ENCODE measurements around the gene ZNF541. TPM values are rescaled to one million over a fixed set of nuclear protein-coding genes. Genes with fewer than 3 reads are reported as not detected.

Gene ZNF541
- total RNA-seq, 1 experiment from 2014 or later: not detected

GRCh38 chr19:47547199-47547598 lies 25.7 kb downstream of the ZNF541 start:
- H3K4me2 ChIP-seq: no peak overlapping the region

GRCh38 chr19:47545061-47545948 lies 27.6 kb downstream of the ZNF541 start:
- Histone ChIP-seq H3K9me3 (ENCODE audit: insufficient read depth, low read depth) (no peaks in the 10 kb centered on the region), H3K9me2 (ENCODE audit: insufficient read depth) (no peaks in the 10 kb centered on the region), H3K4me1 (replicated peaks; ENCODE audit: insufficient read depth) (no peaks in the 10 kb centered on the region), H4K20me1 (ENCODE audit: insufficient read depth) (no peaks in the 10 kb centered on the region), H2AFZ (no peak overlapping the region), H3K79me2 (ENCODE audit: low read depth) (no peaks in the 10 kb centered on the region), H3K36me3 (ENCODE audit: low read depth) (no peaks in the 10 kb centered on the region), H3K4me2 (no peak overlapping the region), H3F3A (ENCODE audit: insufficient read depth, low read depth) (peaks cover 12% of the 10 kb centered on the region; the same call in 1 of the 2 replicates), H3K27me3 (ENCODE audit: insufficient read depth, low read depth) (peaks cover 9% of the 10 kb centered on the region; the same call in 1 of the 2 replicates), H3K27ac (no peak overlapping the region), H3K4me3 (no peak overlapping the region)
- TF ChIP-seq EZH2 (IDR thresholded peaks at IDR 0.05; ENCODE audit: low read depth) (no peak), CTCF (conservative IDR thresholded peaks at IDR 0.05) (no peak)
- POLR2A ChIA-PET (ENCODE audit: unreplicated experiment): no interaction called here
- intact Hi-C loops (cut with micrococcal nuclease; ENCODE audit: unreplicated experiment): no loop called here
- BruUV-seq (replicated peaks): no TSS peak
- no peak for DNase-seq
- CTCF ChIA-PET: no interaction called here

More at GRCh38 chr19:47547199-47547598, 25.7 kb downstream of the ZNF541 start:
- no peaks in the 10 kb centered on the region for H4K20me1 ChIP-seq (ENCODE audit: insufficient read depth)
- no peaks in the 10 kb centered on the region for H3K9me3 ChIP-seq (ENCODE audit: insufficient read depth, low read depth)
- no peak overlapping the region for H3K27ac ChIP-seq
- BruUV-seq (replicated peaks): no TSS peak
- intact Hi-C loops (cut with micrococcal nuclease; ENCODE audit: unreplicated experiment): no loop called here
- peaks cover 11% of the 10 kb centered on the region; the same call in 1 of the 2 replicates for H3F3A ChIP-seq (ENCODE audit: insufficient read depth, low read depth)
- TF ChIP-seq CTCF (conservative IDR thresholded peaks at IDR 0.05): no peak
- H3K79me2 ChIP-seq (ENCODE audit: low read depth): no peaks in the 10 kb centered on the region
- H3K36me3 ChIP-seq (ENCODE audit: low read depth): no peaks in the 10 kb centered on the region
- DNase-seq: no peak
- H2AFZ ChIP-seq: no peak overlapping the region
- no peaks in the 10 kb centered on the region for H3K4me1 ChIP-seq (replicated peaks; ENCODE audit: insufficient read depth)
- ChIA-PET CTCF (no interaction called here), POLR2A (ENCODE audit: unreplicated experiment) (interaction anchor here (0.7 kb wide), 1 partner anchor 149 kb away, joined by 3 read pairs; no protein-coding TSS in a partner anchor)
- no peaks in the 10 kb centered on the region for H3K9me2 ChIP-seq (ENCODE audit: insufficient read depth)
- H3K4me3 ChIP-seq: no peak overlapping the region
- peaks cover 9% of the 10 kb centered on the region; the same call in 1 of the 2 replicates for H3K27me3 ChIP-seq (ENCODE audit: insufficient read depth, low read depth)

GRCh38 chr19:47544476-47544875 lies 28.5 kb downstream of the ZNF541 start:
- intact Hi-C loops (cut with micrococcal nuclease; ENCODE audit: unreplicated experiment): no loop called here
- CTCF ChIA-PET: no interaction called here
- Histone ChIP-seq H3K9me2 (ENCODE audit: insufficient read depth) (no peaks in the 10 kb centered on the region), H3K4me2 (no peak overlapping the region), H3K27ac (no peak overlapping the region), H3K4me1 (replicated peaks; ENCODE audit: insufficient read depth) (no peaks in the 10 kb centered on the region), H3K36me3 (ENCODE audit: low read depth) (no peaks in the 10 kb centered on the region), H3K79me2 (ENCODE audit: low read depth) (no peaks in the 10 kb centered on the region), H3F3A (ENCODE audit: insufficient read depth, low read depth) (peaks cover 12% of the 10 kb centered on the region; the same call in 1 of the 2 replicates), H4K20me1 (ENCODE audit: insufficient read depth) (no peaks in the 10 kb centered on the region), H2AFZ (no peak overlapping the region), H3K4me3 (no peak overlapping the region), H3K27me3 (ENCODE audit: insufficient read depth, low read depth) (peaks cover 9% of the 10 kb centered on the region; the same call in 1 of the 2 replicates), H3K9me3 (ENCODE audit: insufficient read depth, low read depth) (no peaks in the 10 kb centered on the region)
- POLR2A ChIA-PET (ENCODE audit: unreplicated experiment): no interaction called here
- TF ChIP-seq CTCF (conservative IDR thresholded peaks at IDR 0.05) (no peak), EZH2 (IDR thresholded peaks at IDR 0.05; ENCODE audit: low read depth) (no peak)
- no TSS peak for BruUV-seq (replicated peaks)
- DNase-seq: no peak
